PFSK-1 (cell line): ENCODE data around the gene DGCR2.

Experiments
- POLR2AphosphoS5 ChIP-seq: IDR thresholded peaks from 2 replicates; pipeline ENCODE4 v1.6.1; 2012; ENCODE audit warnings: low read depth, mild to moderate bottlenecking, control low read depth, low read length, moderate library complexity
- TF ChIP-seq, protein P1 (sequence below), 2 experiments: IDR thresholded peaks; 2 replicates each; pipeline versions ENCODE4 v1.6.1 to v1.8.0; 2011 to 2012; ENCODE audit warnings: low read depth in 2 of 2, low read length in 2 of 2, control low read depth in 1 of 2, inconsistent platforms in 1 of 2, mild to moderate bottlenecking in 1 of 2, moderate library complexity in 1 of 2; ENCODE audit not compliant: insufficient read depth in 1 of 2

DNA sequence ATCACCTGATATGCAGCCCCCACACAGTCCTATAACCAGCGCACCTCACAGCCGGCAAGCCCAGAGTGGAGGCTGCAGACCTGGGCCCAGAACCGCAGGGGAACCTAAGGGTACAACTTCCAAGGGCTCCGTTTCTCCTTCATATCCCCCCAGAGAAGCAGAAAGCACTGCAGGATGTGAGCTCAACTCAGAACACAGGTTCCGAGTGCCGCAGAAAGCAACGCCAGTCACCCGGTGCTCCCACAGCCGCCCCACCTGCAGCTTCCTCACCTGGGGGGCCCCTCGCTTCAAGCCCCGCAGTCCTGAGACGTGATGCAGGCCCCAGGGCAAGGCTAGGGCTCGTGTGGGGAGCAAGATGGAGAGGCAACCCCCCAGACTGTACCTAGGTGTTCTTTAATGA, 11.3 kb upstream of the DGCR2 start:
- TF ChIP-seq POLR2AphosphoS5: no peak
- TF ChIP-seq, protein P1, sequence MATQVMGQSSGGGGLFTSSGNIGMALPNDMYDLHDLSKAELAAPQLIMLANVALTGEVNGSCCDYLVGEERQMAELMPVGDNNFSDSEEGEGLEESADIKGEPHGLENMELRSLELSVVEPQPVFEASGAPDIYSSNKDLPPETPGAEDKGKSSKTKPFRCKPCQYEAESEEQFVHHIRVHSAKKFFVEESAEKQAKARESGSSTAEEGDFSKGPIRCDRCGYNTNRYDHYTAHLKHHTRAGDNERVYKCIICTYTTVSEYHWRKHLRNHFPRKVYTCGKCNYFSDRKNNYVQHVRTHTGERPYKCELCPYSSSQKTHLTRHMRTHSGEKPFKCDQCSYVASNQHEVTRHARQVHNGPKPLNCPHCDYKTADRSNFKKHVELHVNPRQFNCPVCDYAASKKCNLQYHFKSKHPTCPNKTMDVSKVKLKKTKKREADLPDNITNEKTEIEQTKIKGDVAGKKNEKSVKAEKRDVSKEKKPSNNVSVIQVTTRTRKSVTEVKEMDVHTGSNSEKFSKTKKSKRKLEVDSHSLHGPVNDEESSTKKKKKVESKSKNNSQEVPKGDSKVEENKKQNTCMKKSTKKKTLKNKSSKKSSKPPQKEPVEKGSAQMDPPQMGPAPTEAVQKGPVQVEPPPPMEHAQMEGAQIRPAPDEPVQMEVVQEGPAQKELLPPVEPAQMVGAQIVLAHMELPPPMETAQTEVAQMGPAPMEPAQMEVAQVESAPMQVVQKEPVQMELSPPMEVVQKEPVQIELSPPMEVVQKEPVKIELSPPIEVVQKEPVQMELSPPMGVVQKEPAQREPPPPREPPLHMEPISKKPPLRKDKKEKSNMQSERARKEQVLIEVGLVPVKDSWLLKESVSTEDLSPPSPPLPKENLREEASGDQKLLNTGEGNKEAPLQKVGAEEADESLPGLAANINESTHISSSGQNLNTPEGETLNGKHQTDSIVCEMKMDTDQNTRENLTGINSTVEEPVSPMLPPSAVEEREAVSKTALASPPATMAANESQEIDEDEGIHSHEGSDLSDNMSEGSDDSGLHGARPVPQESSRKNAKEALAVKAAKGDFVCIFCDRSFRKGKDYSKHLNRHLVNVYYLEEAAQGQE (IDR thresholded peaks at IDR 0.05; ENCODE audit: insufficient read depth in 1 of 2, low read depth in 2 of 2, low read length in 2 of 2): no peak
